ENCODE data around the gene FAM174B.

The FAM174B gene

DNA sequence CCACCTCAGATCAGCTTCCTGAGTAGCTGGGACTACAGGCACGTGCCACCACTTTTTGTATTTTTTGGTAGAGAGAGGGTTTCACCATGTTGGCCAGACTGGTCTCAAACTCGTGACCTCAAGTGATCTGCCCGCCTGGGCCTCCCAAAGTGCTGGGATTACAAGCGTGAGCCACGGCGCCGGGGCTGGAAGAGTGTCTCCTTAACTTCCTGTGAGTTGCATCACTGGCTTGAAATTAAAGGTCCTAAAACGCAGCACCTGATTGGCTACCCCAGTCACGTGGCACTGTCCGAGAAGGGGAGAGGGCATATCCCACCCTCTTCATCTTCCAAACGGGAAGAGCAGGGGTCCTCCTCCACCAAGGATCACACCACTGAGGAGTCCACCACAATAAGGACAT, 5.5 kb upstream of the FAM174B start:
- TF ChIP-seq CREB1 (IDR thresholded peaks at IDR 0.05; ENCODE audit: low read depth): no peak
- TF ChIP-seq, protein P1, sequence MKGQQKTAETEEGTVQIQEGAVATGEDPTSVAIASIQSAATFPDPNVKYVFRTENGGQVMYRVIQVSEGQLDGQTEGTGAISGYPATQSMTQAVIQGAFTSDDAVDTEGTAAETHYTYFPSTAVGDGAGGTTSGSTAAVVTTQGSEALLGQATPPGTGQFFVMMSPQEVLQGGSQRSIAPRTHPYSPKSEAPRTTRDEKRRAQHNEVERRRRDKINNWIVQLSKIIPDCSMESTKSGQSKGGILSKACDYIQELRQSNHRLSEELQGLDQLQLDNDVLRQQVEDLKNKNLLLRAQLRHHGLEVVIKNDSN (IDR thresholded peaks at IDR 0.05): no peak
- TF ChIP-seq NFIC (IDR thresholded peaks at IDR 0.05): no peak
- TF ChIP-seq, protein P2, sequence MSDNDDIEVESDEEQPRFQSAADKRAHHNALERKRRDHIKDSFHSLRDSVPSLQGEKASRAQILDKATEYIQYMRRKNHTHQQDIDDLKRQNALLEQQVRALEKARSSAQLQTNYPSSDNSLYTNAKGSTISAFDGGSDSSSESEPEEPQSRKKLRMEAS (IDR thresholded peaks at IDR 0.05): no peak
- no peak for TF ChIP-seq CEBPB (IDR thresholded peaks at IDR 0.05)

DNA sequence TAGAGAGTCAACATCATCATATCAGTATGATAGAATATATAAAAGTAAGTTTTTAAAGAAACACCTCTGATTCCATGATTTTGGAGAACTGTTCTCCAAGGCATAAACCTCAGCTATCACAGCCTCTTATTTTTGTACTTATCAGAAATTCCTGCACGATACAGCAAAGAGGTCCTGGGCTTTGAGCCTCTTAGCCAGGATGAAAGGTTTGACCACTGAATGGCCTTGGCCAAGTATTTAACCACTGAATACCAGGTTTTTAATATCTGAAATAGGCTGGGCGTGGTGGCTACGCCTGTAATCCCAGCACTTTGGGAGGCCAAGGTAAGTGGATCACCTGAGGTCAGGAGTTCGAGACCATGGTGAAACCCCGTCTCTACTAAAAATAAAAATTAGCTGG, 1.9 kb upstream of the FAM174B start:
- TF ChIP-seq CEBPB (IDR thresholded peaks at IDR 0.05) (no peak), TAF1 (IDR thresholded peaks at IDR 0.05; ENCODE audit: low read depth) (no peak)

DNA sequence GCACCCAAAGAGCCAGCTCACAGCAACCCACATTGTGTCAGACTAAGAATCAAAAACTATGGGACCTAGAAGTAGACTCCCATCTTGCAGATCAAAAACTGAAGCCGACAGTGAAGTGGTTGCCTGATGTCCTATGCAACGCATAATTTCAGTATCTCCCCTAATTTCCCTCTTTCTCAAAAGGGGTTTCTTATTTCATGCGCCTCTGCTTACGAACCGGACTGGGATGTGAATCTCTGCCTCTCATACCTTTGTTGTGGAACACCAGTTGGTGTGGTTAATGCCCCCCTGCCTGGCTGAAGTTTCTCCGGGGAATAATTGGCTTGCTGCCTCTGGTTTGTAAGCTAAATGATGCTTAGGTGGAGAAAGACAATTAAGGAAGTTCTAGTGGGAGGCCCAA, 514 bp upstream of the FAM174B start:
- TF ChIP-seq, protein P1 (IDR thresholded peaks at IDR 0.05): no peak
- TF ChIP-seq CREB1 (IDR thresholded peaks at IDR 0.05; ENCODE audit: low read depth) (no peak), RAD21 (IDR thresholded peaks at IDR 0.05; ENCODE audit: low read depth) (no peak), EP300 (IDR thresholded peaks at IDR 0.05; ENCODE audit: borderline replicate concordance) (no peak), CEBPB (IDR thresholded peaks at IDR 0.05) (no peak), TEAD4 (IDR thresholded peaks at IDR 0.05) (no peak), NFIC (IDR thresholded peaks at IDR 0.05) (no peak), FOXM1 (IDR thresholded peaks at IDR 0.05; ENCODE audit: borderline replicate concordance, low read depth) (no peak), TCF12 (IDR thresholded peaks at IDR 0.05; ENCODE audit: low read depth) (no peak), EGR1 (IDR thresholded peaks at IDR 0.05) (no peak), ZBTB7A (IDR thresholded peaks at IDR 0.05; ENCODE audit: low read depth) (no peak), TAF1 (IDR thresholded peaks at IDR 0.05; ENCODE audit: low read depth) (no peak), YY1 (IDR thresholded peaks at IDR 0.05; ENCODE audit: low read depth) (no peak)
- TF ChIP-seq, protein P3, sequence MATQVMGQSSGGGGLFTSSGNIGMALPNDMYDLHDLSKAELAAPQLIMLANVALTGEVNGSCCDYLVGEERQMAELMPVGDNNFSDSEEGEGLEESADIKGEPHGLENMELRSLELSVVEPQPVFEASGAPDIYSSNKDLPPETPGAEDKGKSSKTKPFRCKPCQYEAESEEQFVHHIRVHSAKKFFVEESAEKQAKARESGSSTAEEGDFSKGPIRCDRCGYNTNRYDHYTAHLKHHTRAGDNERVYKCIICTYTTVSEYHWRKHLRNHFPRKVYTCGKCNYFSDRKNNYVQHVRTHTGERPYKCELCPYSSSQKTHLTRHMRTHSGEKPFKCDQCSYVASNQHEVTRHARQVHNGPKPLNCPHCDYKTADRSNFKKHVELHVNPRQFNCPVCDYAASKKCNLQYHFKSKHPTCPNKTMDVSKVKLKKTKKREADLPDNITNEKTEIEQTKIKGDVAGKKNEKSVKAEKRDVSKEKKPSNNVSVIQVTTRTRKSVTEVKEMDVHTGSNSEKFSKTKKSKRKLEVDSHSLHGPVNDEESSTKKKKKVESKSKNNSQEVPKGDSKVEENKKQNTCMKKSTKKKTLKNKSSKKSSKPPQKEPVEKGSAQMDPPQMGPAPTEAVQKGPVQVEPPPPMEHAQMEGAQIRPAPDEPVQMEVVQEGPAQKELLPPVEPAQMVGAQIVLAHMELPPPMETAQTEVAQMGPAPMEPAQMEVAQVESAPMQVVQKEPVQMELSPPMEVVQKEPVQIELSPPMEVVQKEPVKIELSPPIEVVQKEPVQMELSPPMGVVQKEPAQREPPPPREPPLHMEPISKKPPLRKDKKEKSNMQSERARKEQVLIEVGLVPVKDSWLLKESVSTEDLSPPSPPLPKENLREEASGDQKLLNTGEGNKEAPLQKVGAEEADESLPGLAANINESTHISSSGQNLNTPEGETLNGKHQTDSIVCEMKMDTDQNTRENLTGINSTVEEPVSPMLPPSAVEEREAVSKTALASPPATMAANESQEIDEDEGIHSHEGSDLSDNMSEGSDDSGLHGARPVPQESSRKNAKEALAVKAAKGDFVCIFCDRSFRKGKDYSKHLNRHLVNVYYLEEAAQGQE (IDR thresholded peaks at IDR 0.05; ENCODE audit: low read depth): no peak
- TF ChIP-seq, protein P2 (IDR thresholded peaks at IDR 0.05): no peak

DNA sequence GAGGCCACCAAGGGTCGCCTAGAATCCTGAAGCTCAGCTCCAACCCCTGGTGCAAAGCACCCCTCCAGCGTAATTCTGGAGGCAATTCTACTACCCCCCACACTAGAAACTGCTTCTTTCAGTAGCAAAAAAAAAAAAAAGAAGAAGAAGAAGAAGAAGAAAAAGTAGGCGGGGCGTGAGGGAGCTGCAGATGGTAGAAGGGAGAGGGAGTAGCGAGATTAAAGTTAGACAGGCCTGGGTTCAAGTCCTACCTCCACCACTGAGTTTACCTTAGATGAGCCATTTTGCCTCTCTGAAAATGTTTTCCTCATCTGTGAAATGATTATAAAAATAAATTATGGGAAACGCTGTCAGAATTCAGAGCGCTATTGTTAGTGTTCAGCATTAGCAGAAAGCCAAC, 913 bp downstream of the FAM174B start:
- TF ChIP-seq RAD21 (IDR thresholded peaks at IDR 0.05; ENCODE audit: low read depth) (no peak), CREB1 (IDR thresholded peaks at IDR 0.05; ENCODE audit: low read depth) (no peak), EGR1 (IDR thresholded peaks at IDR 0.05) (no peak), YY1 (IDR thresholded peaks at IDR 0.05; ENCODE audit: low read depth) (no peak), CEBPB (IDR thresholded peaks at IDR 0.05) (no peak), ZBTB7A (IDR thresholded peaks at IDR 0.05; ENCODE audit: low read depth) (no peak), TCF12 (IDR thresholded peaks at IDR 0.05; ENCODE audit: low read depth) (no peak), FOXM1 (IDR thresholded peaks at IDR 0.05; ENCODE audit: borderline replicate concordance, low read depth) (no peak), EP300 (IDR thresholded peaks at IDR 0.05; ENCODE audit: borderline replicate concordance) (no peak), NFIC (IDR thresholded peaks at IDR 0.05) (no peak), TEAD4 (IDR thresholded peaks at IDR 0.05) (no peak), TAF1 (IDR thresholded peaks at IDR 0.05; ENCODE audit: low read depth) (no peak)
- TF ChIP-seq, protein P1 (IDR thresholded peaks at IDR 0.05): no peak
- TF ChIP-seq, protein P2 (IDR thresholded peaks at IDR 0.05): no peak
- TF ChIP-seq, protein P3 (IDR thresholded peaks at IDR 0.05; ENCODE audit: low read depth): no peak

DNA sequence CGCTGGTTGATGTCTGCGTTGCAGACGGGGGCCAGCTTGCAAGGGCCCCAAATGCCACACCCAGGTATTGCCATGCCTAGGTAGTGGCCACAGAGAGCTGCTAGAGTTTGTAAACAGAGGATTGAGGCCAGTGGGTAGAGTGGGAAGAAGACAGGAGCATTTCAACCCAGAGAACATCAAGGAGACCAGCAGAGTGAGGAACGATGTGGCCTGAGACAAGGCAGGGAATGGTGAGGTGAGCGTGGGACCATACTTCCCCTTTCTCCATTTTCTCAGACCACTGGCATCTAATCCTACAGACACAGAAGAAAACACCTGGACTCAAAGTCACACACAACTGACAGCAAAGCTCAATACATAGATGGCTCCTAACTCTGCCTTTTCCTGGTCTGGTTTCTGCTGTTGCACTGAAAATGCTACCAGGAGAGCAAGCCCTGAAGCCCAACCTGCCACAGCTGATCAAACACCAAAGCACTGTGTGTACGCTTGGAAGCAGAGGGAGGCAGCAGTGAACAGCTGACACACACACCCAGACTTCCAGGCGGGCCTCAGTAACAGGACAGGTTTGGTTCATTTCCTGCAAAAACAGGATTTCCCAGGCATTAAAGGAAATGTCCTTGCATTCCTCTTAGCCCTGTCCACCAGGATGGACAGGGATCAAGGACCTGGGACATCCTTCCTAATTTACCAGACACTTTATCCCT, 1.6 kb downstream of the FAM174B start:
- TF ChIP-seq NFIC (IDR thresholded peaks at IDR 0.05): no peak
- no peak for TF ChIP-seq CREB1 (IDR thresholded peaks at IDR 0.05; ENCODE audit: low read depth)
- TF ChIP-seq CEBPB (IDR thresholded peaks at IDR 0.05): no peak
- TF ChIP-seq, protein P1 (IDR thresholded peaks at IDR 0.05): no peak
- TF ChIP-seq TEAD4 (IDR thresholded peaks at IDR 0.05): no peak
- no peak for TF ChIP-seq TAF1 (IDR thresholded peaks at IDR 0.05; ENCODE audit: low read depth)
- TF ChIP-seq, protein P3 (IDR thresholded peaks at IDR 0.05; ENCODE audit: low read depth): no peak
- TF ChIP-seq YY1 (IDR thresholded peaks at IDR 0.05; ENCODE audit: low read depth): no peak

Data from Ishikawa (cell line).